HG02610 (cell line): ENCODE results near the gene TJP3.
"Not testable (repeated sequence)": the region's sequence is repeated elsewhere in the genome, so short reads cannot be mapped to it uniquely, and the experiment has no call there.

ENCODE experiments used
- ATAC-seq: cut with Tn5 transposase; IDR thresholded peaks from one replicate; pipeline ENCODE4 v1.9.1; 2021; ENCODE audit warnings: mild to moderate bottlenecking, moderate library complexity; ENCODE audit not compliant: unreplicated experiment

The TJP3 gene

DNA sequence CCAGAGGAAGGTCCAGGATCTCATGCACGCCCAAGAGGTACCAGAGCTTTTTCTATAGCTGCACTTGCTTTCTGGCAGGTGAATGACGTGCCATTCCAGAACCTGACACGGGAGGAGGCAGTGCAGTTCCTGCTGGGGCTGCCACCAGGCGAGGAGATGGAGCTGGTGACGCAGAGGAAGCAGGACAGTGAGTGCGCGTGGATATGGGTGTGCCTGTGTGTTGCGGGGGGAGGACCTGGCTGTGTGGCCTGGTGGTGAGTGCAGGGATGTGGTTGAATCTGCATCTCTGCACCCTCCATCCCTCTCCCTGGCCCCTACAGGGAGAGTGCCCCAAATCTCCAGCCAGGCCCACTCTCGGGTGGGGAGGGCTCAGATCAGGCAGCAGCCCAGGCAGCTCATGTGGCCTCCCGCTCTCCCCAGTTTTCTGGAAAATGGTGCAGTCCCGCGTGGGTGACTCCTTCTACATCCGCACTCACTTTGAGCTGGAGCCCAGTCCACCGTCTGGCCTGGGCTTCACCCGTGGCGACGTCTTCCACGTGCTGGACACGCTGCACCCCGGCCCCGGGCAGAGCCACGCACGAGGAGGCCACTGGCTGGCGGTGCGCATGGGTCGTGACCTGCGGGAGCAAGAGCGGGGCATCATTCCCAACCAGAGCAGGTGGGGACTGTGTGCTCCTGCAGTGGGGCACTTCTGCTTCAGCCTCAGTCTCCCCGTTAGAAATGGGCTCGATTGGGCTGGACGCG, 30.5 kb downstream of the TJP3 start:
- ATAC-seq = no peak

DNA sequence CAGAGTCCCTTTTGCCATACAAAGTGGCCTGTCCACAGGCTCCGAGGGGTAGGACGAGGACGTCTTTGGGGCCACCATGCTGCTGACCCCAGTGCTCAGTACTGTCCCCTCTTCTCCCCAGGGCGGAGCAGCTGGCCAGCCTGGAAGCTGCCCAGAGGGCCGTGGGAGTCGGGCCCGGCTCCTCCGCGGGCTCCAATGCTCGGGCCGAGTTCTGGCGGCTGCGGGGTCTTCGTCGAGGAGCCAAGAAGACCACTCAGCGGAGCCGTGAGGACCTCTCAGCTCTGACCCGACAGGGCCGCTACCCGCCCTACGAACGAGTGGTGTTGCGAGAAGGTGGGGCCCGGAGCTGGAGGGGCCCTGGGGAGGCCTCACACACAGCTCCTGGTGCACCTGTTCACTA, 32.2 kb downstream of the TJP3 start:
- ATAC-seq = no peak

DNA sequence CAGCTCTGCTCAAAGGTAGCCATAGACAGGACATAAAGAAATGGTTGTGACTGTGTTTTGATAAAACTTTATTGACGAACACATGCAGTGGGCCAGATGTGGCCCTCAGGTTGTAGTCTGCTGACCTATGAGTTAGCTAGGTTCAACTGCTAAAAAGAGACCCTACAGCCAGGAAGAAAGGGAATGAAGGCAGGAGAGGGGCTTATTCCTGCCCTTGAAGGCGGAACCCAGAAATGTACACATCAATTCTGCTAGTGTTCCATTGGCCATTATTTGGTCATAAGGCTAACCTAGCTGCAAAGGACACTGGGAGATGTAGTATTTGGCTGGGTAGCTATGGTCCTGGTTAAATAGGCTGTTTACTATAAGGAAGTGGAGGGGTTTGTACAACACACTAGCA, 35.3 kb downstream of the TJP3 start:
- no peak for ATAC-seq

DNA sequence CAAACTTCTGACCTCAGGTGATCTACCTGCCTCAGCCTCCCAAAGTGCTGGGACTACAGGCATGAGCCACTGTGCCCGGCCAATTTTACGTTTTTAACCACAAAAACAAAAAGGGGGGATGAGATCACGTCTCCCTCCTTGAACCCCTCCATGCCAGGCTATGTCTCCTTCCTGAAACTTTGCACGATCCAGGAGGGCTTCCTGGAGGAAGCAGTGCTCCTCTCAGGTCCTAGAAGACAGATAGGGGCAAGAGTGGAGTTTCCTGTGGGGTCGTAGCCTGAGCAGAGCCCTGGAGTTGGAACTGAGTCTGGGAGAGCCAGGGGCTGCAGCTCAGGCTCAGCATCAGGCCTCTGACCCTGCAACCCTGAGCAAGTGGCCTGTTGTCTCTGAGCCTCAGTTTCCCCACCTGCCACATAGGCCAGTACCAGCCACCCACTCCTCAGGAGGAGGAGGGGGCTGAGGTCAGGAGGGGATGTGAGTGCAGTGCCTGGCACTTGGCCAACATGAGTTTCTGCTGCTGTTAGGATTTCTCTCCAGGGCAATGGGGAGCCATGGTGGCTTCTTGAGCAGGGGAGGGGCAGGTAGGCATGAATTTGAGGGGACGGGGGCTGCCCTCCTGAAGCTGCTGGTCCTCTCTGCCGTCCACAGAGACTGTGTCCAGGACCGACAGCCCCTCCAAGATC, 37.3 kb downstream of the TJP3 start:
- ATAC-seq = no peak

DNA sequence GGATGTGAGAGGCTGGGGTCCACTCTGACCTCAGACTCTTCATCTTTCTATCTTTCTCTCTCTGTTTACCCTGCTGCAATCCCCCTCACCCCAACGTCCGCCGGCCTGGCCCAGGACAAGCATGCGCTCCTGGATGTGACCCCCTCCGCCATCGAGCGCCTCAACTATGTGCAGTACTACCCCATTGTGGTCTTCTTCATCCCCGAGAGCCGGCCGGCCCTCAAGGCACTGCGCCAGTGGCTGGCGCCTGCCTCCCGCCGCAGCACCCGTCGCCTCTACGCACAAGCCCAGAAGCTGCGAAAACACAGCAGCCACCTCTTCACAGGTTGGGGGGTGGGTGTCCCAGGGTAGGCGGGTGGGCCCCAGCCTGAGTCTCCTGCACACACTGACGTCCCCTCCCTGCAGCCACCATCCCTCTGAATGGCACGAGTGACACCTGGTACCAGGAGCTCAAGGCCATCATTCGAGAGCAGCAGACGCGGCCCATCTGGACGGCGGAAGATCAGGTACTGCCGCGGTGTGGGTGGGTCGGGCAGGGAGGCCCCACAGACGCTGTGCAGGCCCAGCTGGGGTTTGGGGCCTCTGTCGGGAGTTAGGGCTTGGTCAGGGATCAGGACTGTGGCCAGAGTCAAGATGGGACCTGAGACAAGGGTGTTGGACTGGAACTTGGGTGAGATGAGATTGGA, 38.3 kb downstream of the TJP3 start:
- ATAC-seq = no peak

DNA sequence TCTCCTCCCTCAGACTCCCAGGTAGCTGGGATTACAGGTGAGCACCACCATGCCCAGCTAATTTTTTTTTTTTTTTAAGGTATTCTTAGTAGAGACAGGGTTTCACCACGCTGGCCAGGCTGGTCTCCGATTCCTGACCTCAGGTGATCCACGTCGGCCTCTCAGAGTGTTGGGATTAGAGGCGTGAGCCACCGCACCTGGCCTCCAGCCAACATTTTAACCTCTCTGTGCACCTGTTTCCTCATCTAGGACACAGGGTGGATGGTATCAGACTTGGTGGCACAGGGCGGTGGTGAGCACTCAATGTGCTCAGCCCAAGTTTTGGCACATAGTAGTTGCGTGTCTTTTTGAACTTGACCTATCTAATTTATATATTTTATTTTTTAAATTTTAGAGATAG, 40.8 kb downstream of the TJP3 start:
- no peak for ATAC-seq

DNA sequence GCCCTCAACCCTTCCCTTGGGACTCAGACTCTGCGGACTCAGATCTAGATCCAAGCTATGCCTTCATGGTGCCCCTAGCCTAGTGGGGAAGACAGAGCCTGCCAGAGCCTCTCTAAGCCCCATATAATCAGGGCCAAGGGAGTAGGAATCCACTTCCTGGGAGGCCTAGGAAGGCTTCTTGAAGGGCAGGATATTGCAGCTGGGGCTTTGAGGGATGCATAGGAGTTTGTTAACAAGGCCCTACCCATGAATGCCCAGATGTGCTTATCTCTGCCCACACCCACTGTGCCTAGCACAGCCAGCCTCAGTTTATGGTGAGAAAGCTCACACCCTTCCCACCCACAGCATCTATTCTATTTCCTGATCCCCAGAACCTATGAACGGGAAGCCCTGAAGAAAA, 42.0 kb downstream of the TJP3 start:
- ATAC-seq = no peak

DNA sequence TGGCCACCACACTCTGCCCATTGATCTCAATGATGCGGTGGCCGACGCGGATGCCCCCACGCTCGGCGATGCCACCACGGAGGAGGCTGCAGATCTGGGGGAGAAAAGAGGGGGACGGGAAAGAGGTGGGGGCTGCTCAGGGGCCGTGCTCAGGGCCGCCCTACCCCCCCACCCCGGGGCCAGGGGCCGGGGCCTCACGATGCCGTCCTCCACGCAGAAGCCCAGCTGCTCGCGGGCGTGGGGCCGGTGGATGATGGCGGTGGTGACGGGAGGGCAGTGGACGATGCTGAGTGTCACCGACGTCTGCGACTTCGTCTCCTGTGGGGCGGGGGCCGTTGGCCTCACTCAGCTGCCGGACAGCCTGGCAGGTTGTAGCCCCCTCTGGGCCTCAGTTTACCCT, 43.1 kb downstream of the TJP3 start:
- no peak for ATAC-seq

DNA sequence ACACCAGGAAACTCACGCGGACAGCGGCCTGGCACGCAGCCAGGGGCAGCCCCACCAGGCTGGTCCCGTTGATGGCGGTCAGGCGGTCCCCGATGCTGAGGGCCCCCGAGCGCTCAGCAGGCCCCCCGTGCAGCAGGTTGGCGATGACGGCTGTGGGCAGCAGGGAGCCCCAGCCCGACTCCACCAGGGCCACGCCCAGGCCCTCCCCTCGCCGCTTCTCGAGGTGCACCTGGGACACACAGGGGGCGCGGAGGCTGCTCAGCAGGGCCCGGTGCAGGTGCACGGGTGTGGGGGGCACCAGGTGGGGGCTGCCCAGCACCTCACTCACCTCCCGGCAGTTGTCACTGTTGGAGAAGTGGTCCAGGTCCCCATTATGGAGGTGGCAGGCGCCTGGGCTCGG, 44.3 kb downstream of the TJP3 start:
- no peak for ATAC-seq

DNA sequence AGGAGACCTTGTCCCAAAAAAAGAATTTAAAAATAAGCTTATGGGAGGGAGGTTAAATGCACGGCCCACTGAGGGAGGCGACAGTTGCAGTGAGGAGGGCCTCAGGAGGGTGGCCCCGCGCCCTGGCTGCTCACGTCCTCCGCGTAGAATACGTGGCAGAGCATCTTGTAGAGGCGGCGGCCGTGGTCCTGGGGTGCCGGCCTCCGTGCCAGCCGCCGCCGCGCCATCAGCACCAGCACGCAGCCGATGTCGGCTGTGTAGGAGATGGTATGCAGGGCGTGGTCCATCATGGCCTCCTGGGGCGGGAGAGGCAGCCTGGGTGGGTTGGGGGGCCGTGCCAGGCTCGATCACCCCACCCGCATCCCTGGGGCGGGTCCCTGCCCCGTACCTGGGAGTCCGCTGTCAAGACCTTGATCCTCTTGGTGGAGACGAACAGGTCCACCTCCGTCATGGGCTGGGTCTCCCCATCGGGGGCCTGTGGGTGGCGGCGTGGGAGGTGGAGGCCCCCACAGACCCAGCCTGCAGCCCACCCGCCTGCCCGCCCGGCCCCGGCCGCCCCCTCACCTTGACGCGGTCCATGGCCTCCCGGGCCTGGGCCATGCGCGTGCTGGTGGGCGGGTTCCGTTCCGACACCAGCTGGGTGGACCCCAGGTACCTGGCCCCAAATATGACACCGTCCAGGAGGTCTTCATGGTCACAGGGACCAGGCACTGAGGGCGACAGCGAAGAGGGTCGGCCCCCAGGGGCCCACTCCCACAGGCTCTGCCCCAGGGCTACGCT, 45.6 kb downstream of the TJP3 start:
- ATAC-seq = no peak

DNA sequence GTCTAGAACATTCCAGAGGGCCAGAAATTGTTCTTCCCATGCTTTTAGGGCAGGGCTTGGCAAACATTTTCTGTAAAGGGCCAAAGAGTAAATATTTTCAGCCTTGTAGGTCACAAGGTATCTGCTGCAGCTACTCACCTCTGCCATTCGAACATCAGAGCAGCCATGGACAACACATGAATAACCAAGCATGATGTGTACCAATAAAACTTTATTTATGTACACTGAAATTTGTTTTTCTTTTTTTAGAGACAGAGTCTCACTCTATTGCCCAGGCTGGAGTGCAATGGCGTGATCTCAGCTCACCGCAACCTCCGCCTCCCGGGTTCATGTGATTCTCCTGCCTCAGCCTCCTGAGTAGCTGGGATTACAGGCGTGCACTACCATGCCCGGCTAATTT, 49.5 kb downstream of the TJP3 start:
- ATAC-seq = not testable (repeated sequence)

DNA sequence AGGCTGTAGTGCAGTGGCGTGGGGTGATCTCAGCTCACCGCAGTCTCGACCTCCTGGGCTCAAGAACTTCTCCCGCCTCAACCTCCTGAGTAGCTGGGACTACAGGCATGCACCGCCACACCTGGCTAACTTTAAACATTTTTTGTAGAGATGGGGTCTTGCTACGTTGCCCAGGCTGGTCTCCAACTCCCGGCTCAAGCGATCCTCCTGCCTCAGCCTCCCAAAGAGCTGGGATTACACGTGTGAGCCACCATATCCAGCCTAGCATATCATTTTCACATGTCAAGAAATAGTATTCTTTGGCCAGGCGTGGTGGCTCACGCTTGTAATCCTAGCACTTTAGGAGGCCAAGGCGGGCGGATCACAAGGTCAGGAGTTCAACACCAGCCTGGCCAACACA, 50.1 kb downstream of the TJP3 start:
- ATAC-seq = not testable (repeated sequence)

DNA sequence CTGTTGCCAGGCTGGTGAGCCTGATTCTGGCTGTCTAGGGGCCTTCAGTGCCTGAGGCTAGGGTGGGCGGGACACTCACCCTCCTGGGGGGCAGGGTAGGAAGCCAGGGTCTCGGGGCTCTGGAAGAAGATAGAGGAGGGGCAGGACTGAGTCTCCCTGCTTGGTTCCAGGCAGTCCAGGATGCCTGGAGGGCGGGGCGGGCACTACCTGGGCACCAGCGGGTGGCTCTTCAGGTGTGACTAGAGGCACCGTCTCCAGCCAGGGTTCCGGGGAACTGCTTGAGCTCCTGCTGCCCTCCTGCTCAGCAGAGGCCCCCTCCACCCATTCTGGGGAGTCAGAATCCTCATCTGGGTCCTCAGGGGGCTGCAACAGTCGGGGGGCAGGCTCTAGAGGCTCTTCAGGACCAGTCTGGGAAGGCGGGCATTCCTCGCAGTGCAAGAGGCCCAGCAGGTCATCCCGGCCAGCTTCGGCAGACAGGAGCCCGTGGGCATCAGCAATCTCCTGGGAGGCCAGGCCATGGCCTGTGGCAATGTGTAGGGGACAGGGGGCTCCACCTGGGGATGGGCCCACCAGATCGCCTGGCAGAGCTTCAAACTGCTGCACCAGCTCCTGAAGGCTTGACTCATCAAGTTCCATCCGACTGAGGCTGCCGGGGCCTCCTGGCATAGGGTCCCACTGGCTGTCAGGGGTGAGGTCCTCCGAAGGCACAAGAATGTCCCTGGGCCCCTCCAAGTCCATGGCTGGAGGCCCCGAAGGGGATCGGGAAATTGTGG, 51.5 kb downstream of the TJP3 start:
- no peak for ATAC-seq

DNA sequence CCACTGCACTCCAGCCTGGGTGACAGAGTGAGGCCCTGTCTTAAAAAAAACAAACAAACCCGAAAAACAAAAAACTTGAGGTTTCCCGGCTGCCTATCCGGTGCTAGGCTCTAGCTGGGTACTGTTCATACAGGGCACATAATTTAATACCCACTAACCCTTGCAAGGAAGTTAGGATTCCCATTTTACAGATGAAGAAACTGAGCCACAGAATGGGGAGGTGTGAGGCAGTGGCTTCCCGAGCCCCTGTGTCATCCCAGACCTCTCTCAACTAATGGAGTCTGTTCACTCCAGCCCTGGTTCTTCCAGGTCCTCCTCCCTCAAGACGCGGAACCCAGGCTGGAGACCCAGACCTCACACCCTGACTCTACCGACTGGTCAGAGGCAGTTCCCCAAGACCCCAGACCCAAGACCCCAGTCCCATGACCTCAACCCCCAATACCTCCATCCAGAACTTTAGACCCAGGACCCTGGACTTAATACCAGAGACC, 52.7 kb downstream of the TJP3 start:
- no peak for ATAC-seq

DNA sequence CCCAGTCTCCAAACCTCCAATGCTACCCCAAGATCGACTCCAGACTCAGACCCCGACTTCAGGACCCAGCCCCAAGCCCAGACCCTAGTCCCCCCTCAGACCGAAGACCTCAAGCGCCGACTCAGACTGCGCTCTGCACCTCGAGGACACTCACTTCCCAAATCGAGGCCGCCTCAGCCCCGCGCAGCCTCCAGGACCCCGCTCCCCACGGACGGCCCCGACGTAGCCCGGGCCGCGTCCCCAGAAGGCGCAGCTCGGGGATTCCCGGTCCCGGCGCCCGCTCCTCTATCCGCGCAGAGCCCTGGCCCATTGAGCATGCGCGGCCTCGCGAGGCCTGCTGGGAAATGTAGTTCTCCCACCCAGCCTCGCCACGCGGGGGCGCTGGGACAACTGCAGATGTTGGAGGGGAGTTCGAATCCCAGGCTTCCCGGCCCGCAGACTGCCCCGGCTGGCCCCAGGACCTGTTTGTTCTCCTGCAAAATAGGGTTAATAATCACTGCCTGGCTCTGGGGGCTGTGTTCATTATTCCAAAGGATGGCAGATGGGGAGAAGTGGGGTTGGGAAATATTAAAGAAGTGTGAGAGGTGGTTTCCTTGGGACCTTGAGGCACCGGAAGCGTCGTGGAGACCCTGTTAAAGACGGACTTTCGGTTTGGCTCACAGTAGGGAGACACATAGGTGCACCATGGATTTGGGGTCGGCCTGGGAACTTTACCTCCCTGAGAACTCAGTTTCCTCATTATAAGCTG, 53.4 kb downstream of the TJP3 start, which contains the start of gene APBA3:
TSS of gene APBA3 (minus strand) at position 311 of the 748 bp plus-strand sequence. CDS start 1,428 bp downstream, outside the sequence.
- ATAC-seq = peak; percentile 50

DNA sequence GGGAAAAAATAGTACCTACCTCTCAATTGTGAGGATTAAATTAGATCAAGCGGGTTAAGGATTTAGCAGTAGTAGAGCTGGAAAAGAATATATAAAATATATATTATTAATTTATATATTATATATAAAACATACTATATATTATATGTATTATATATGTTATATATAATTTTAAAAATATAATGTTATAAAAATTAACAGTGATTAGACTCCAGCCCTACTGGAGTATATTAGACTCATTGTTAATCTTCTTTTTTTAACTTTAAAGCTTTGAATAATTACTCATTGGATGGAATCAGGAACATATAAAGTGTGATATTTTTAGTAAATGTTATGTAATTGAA, 53.9 kb downstream of the TJP3 start:
- no peak for ATAC-seq

DNA sequence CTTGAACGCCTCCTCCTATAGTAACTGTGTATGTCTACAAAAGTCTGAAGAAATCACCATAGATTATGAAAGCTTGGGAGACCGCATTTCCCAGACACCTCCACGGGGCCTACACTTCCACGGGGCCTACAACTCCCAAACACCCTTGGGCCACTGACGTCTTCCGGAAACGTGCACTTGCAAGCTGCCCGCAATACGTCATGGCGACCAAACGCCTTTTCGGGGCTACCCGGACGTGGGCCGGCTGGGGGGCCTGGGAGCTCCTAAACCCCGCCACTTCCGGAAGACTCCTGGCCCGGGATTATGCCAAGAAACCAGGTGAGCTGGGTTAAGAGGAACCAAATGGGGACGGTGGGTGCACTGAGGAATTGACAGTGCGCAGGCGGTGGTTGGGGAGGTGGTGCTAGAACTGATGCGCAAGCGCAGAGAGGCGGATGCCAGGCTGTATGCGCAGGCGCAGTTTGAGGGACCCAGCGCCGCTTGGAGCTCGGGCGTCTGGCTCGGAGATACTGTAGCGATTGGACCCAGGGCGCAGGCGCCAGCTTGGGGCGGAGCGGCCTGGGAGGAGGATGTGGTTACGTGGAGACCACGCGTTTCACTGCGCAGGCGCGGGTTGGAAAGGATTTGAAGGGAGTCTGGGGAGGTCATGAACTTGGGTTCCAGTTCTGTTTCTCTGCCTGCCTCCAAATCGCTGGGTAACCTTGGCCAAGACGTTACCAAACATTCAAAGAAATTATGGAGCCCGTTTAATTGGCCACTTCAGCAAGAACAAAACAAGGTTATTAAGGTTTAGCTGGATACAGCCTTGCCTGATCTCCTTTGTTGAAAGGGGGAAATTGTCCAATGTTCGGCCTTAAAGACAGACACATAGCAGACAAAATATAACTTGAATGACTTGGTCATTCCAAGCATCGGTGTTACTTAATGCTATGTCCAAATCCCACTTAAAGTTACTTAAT, 54.6 kb downstream of the TJP3 start, which contains the start of gene MRPL54:
TSS of gene MRPL54 (plus strand) at position 182 of the 959 bp plus-strand sequence. CDS start at position 201, 19 bp downstream.
- peak; percentile 77 for ATAC-seq

DNA sequence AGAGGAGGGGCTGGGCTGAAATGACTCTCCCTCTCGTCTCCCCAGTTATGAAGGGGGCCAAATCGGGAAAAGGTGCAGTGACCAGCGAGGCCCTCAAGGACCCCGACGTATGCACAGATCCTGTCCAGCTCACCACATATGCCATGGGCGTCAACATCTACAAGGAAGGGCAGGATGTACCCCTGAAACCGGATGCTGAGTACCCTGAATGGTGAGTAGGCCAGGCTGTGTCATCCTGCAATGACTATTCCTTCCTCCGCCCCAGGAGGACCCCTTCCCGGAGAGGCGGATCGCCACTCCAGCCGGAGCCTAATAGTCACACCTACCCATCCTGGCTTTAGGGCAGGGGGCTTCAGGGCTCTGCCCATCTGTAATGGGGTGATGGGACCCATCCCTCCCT, 56.9 kb downstream of the TJP3 start:
- no peak for ATAC-seq
